Muscle of leg (tissue), 11 donors: ENCODE data around the gene HESX1. TPM values are rescaled to one million over a fixed set of nuclear protein-coding genes. Genes with fewer than 3 reads are reported as not detected.

Source experiments
- DNase-seq: peaks from one replicate; pipeline ENCODE4 v3.0.0; 2013
- H3K27ac ChIP-seq: one replicate; pipeline ENCODE4 v1.5.1; 2013; ENCODE audit warnings: mild to moderate bottlenecking, low read length, control low read depth
- H3K27me3 ChIP-seq: one replicate; pipeline ENCODE4 v1.6.1; 2013; ENCODE audit warnings: low read length; ENCODE audit not compliant: control insufficient read depth, insufficient read depth
- H3K36me3 ChIP-seq: one replicate; pipeline ENCODE4 v1.6.1; 2013; ENCODE audit warnings: low read length; ENCODE audit not compliant: control insufficient read depth, insufficient read depth
- H3K4me1 ChIP-seq: one replicate; pipeline ENCODE4 v1.6.1; 2013; ENCODE audit warnings: low read length; ENCODE audit not compliant: control insufficient read depth, insufficient read depth
- H3K4me3 ChIP-seq: one replicate; pipeline ENCODE4 v1.5.1; 2013; ENCODE audit warnings: low read length, control low read depth
- H3K9me3 ChIP-seq: replicated peaks from 2 replicates; pipeline ENCODE4 v1.6.1; 2013; ENCODE audit warnings: low read depth, low read length; ENCODE audit not compliant: control insufficient read depth
- WGBS: methylation state at CpG from one replicate; pipeline ENCODE4 v1.1.5; 2013; ENCODE audit warnings: missing lambda C conversion rate; ENCODE audit not compliant: insufficient coverage; 5-methylcytosine and 5-hydroxymethylcytosine counted together
- polyA plus RNA-seq, 8 donors: library from polyadenylated mRNA; unstranded; fragments of 120-200 nt; gene quantifications; one replicate each; pipeline versions ENCODE4 v1.2.1 to v1.2.3, GENCODE V29; 2013; ENCODE audit warnings: inconsistent platforms in 1 of 8, low replicate concordance in 1 of 8; ENCODE audit not compliant: insufficient read length in 8 of 8, insufficient read depth in 1 of 8
- total RNA-seq: library from RNA; stranded (reverse); fragments of 120-200 nt; gene quantifications from one replicate; pipeline ENCODE4 v1.2.4, GENCODE V29; 2013

The HESX1 gene
- total and polyA plus RNA-seq, 9 donors = 0.84 to 2.4 (median 1.4) TPM

DNA sequence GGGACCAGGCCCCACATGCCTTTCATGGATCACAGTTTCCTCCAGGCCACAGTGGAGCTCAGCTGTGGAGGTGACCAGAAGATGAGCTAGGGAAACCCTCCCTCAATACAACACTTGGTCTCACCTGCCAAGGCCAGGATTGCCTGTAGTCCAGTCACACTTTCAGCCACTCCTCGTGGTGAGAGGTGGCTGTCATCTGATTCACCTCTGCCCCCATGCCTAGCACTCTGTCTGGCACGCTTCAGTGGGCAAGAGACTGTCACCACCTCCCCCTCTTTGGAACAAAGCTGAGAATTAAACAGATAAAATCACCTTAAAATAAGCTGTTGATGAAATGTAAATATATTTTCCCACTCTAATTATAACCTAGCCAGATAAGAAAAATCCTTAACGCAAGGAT lies 30.7 kb downstream of the HESX1 start:
- H3K36me3 ChIP-seq = no peaks in the 10 kb centered on the region
- peaks cover 16% of the 10 kb centered on the region for H3K4me1 ChIP-seq
- H3K27ac ChIP-seq = no peak overlapping the region
- H3K4me3 ChIP-seq = no peak overlapping the region
- DNase-seq = no peak
- 17% methylated on average over 1 of the region's 3 CpGs for WGBS
- peaks cover 13% of the 10 kb centered on the region for H3K27me3 ChIP-seq
- no peaks in the 10 kb centered on the region for H3K9me3 ChIP-seq

DNA sequence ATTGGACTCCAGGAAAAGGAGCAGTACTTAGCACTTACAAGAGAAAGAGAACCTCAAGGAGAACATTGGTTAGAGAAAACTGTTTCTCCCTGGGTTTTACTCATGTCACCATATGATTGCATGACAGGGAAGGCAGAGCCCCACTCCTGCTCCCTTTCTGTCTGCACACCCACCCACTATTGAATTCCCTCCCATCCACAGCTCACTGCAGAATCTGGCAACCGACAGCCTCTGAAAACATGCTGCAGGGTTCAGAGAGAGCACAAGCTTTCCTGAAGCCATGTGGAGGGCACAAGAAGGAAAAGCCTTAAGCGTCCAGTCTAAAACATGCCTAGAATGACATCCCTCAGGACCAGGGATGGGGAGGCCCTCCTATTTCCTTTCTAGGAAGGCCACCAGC lies 31.6 kb downstream of the HESX1 start:
- 20% methylated on average over 1 of the region's 2 CpGs for WGBS
- no peaks in the 10 kb centered on the region for H3K36me3 ChIP-seq
- peaks cover 24% of the 10 kb centered on the region for H3K4me1 ChIP-seq
- no peak overlapping the region for H3K27ac ChIP-seq
- peaks cover 16% of the 10 kb centered on the region for H3K27me3 ChIP-seq
- no peaks in the 10 kb centered on the region for H3K9me3 ChIP-seq
- H3K4me3 ChIP-seq = no peak overlapping the region
- no peak for DNase-seq

DNA sequence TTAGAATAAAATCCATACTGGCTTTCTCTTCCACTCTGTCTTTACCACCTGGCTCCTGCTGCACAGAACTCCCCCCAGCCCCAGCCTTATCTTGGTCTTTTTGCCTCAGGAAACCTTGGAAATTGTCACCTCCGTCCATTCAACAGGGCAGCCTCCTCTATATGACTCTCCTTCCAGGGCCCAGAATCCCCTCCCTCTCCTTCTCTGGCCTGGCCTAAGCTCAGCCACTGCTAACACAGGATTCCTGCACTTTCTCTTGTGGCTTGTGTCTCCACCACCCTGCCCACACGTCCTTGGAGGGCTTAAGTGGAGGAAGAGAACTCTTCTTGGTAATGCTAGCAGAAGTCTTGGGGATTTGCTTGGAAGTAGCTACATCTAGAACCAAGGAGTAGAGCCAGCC lies 33.1 kb downstream of the HESX1 start:
- H3K4me1 ChIP-seq = peaks cover 39% of the 10 kb centered on the region

DNA sequence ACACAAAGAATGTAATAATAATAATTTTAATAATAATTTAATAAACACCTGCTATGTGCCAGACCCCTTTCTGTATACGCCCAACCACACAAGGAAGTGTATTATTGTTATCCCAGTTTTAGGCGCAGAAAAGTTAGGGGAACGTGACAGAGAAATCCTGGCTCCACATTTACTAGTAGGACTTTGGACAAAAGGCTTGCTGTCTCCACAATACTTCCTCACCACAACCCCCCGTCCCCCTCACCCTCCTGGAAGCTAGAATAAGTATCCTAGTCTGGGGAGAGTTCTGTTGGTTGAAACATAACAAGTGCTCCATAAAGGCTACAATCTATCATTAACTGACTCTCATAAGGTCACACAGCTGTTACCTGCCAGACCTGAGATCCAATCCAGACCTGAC lies 34.1 kb downstream of the HESX1 start:
- DNase-seq = no peak
- Histone ChIP-seq H3K27me3 (peaks cover 21% of the 10 kb centered on the region), H3K27ac (no peak overlapping the region), H3K36me3 (peaks cover 2% of the 10 kb centered on the region), H3K9me3 (no peaks in the 10 kb centered on the region), H3K4me3 (no peak overlapping the region), H3K4me1 (peaks cover 45% of the 10 kb centered on the region)
- WGBS = no CpG with 5 or more reads among the region's 4 CpGs

More for the DNA sequence above, 33.1 kb downstream of the HESX1 start:
- DNase-seq = no peak
- Histone ChIP-seq H3K36me3 (peaks cover 2% of the 10 kb centered on the region), H3K27me3 (peaks cover 21% of the 10 kb centered on the region), H3K4me3 (no peak overlapping the region), H3K27ac (no peak overlapping the region), H3K9me3 (no peaks in the 10 kb centered on the region)
- 74% methylated on average over 2 of the region's 2 CpGs for WGBS

DNA sequence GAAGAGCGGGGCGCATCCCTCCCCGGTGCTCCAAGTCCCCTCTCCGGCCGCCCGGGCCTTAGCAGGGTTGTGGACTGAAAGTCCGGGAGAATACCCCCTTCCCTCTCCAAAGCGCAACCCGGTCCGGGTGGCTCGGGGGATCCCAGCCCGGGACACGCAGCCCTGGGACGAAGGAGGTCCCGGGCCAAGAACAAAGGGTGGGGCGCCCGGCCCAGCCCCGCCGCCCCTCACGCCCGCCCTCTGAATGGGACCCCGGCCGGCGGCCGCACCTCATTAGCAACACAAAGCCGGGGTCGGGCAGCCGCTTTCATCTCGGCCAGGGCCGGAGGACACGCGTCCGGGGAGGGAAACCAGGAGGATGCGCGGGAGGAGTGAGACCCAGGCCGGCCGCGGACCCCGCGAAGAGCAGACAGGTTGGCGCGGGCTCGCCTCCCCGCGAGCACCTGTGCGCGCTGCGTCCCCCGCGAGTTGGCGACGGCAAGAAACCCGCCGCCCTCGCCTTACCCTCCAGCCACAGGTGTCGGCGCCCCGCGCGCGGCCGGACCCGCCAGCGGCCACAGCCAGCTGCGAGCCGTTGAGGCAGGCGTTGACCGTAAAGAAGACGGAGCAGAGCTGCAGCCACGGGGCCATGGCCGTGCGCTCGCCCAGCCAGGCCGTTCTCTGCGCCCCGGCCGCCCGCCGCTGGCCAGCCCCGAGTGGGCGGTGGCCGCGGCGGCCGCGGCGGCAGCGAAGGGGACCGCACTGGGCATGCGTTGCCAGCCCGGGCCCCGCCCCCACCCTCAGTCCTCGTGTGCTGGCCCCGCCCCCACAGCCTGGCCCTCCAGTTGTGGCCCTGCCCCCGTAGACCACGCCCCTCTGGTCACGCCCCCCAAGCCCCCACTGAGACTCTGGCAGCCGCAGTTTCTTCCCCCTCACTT lies 34.9 kb downstream of the HESX1 start, which contains the start of gene IL17RD:
Gene IL17RD, minus strand, starts transcription at position 697 of the 917 bp plus-strand sequence. Its CDS starts 67 bp downstream, at position 630.
- Histone ChIP-seq H3K9me3 (no peaks in the 10 kb centered on the region), H3K27me3 (peaks cover 21% of the 10 kb centered on the region), H3K4me3 (peak within 1 kb of the TSS; percentile 85), H3K4me1 (peaks cover 47% of the 10 kb centered on the region), H3K36me3 (peaks cover 2% of the 10 kb centered on the region), H3K27ac (peak within 1 kb of the TSS; percentile 77)
- peak; percentile 93 for DNase-seq
- WGBS = under 1% methylated on average over 84 of the region's 98 CpGs

DNA sequence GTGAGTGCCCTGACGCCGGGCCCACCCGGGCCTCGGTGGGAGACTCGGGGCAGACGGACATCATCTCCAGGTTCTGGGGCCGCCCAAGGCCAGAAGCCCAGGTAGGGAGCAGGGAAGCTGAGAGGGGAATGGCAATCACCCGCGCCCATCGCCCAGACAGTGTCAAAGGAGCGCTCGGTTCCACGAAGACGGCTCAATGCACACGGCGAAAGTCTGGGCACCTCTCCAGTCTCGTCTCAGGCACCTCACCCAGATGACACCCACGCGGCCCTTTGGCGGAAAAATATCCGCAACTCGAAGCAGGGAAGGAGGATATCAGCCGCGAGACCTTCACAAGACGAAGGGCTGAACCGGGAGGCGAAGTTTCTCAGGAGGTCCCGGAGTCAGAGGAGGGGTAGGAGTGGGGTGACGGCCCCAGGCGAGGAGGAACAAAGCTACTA lies 35.5 kb downstream of the HESX1 start:
- H3K36me3 ChIP-seq = peaks cover 2% of the 10 kb centered on the region
- WGBS = under 1% methylated on average over 22 of the region's 30 CpGs
- H3K4me1 ChIP-seq = peaks cover 50% of the 10 kb centered on the region
- DNase-seq = peak; percentile 76
- peak overlapping the region; percentile 77 for H3K27ac ChIP-seq
- H3K9me3 ChIP-seq = no peaks in the 10 kb centered on the region
- peaks cover 21% of the 10 kb centered on the region for H3K27me3 ChIP-seq
- peak overlapping the region; percentile 85 for H3K4me3 ChIP-seq

DNA sequence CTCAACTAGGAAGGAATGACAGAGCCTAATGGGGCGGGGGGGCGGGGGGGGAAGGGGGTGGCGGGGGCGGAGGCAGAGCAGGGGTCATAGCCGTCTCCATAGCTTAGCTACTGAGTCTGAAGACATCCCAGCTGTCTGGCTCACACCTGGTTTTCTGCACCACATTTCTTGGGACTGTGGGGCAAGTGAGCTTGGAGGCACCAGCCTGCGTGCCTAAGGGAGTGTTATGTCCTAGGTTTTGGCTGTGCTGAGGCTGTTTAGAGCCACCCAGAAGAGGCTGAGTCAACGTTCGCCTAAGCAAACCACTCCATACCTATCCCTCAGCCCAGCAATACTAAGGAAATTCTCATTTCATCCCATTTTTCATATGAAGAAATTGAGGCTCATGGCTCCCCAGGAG lies 36.0 kb downstream of the HESX1 start:
- Histone ChIP-seq H3K36me3 (peaks cover 2% of the 10 kb centered on the region), H3K4me3 (peak overlapping the region; percentile 85), H3K9me3 (no peaks in the 10 kb centered on the region), H3K27me3 (peaks cover 21% of the 10 kb centered on the region), H3K27ac (peak overlapping the region; percentile 77), H3K4me1 (peaks cover 52% of the 10 kb centered on the region)
- DNase-seq = no peak
- no CpG with 5 or more reads among the region's 8 CpGs for WGBS

DNA sequence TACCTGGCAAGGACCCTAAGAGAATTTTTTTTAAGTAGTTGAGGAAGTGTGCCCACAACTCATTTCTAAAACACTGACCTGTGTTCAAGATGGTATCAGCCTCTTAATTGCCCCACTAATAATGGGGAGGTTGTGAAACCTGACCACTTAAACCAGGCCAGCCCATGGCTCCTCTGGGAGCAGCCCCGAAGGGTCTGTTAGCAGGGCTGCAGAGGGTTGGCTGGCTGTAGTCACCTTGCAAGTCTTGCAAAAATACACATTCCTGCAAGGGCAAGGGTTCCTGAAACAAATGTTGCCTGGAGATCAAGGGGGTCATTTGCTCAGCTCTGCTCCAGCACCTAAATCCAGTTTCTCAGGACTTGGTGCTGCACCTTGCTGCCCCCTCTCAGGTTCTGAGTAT lies 37.9 kb downstream of the HESX1 start:
- Histone ChIP-seq H3K36me3 (peaks cover 2% of the 10 kb centered on the region), H3K4me3 (no peak overlapping the region), H3K27ac (no peak overlapping the region), H3K9me3 (no peaks in the 10 kb centered on the region), H3K4me1 (peaks cover 60% of the 10 kb centered on the region), H3K27me3 (peaks cover 21% of the 10 kb centered on the region)
- WGBS = 60% methylated on average over 1 of the region's 1 CpG
- DNase-seq = no peak

DNA sequence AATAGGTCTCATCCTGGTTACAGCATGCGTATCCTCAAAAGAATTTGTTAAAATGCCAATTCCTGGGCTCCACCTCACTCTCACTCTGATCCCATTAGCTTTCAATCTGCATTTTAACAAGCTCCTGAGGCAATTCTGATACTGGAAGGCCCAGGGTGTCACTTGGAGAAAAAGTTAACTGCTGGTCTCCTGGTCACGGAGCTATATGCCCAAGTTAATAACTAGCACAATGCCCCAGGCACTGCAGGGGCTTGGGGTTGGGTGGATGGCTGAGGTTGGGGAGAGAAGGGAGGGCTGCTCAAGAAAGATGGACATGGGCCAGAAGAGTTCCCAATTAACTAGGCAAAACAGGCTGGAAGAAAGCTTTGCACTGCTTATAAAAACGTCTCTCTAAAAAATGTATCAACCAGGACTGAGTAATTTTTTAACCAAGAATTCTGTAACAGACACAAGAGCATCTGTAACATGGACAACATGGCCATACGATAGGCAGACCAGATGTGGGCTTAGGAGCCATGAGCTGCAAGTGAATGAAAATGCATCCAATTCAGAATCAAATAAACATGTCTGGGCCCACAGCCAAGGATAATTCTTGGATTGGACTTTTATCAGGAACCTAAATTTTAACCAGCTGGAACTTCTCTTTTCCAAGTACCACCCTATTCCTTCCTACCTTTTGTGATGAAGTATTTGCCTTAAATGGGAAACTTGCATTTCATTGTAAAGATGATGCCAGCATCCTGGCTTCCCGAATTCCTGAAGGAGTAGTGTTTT lies 38.8 kb downstream of the HESX1 start:
- Histone ChIP-seq H3K27me3 (peaks cover 22% of the 10 kb centered on the region), H3K4me3 (no peak overlapping the region), H3K9me3 (no peaks in the 10 kb centered on the region), H3K4me1 (peaks cover 69% of the 10 kb centered on the region), H3K36me3 (peaks cover 2% of the 10 kb centered on the region), H3K27ac (peak overlapping the region; percentile 86)
- DNase-seq = peak; percentile 93
- 45% methylated on average over 2 of the region's 5 CpGs for WGBS
